ENCODE results near the gene MTHFD1L.
"Not testable (repeated sequence)": the region's sequence is repeated elsewhere in the genome, so short reads cannot be mapped to it uniquely, and the experiment has no call there.

The MTHFD1L gene

GRCh38 chr6:151018911-151019782, 153.6 kb downstream of the MTHFD1L start:
- no peak for DNase-seq

GRCh38 chr6:151021896-151022295, 156.4 kb downstream of the MTHFD1L start:
- no peak for DNase-seq

- DNase-seq, result no peak
These were observed 157.0 kb downstream of the MTHFD1L start for GRCh38 chr6:151022492-151022891.

- no peak for DNase-seq
These were observed 157.8 kb downstream of the MTHFD1L start for GRCh38 chr6:151023342-151023741.

GRCh38 chr6:151024597-151024996, 159.1 kb downstream of the MTHFD1L start:
- no peak for DNase-seq

- DNase-seq, result no peak
These were observed 159.6 kb downstream of the MTHFD1L start for GRCh38 chr6:151025076-151025475.

DNA sequence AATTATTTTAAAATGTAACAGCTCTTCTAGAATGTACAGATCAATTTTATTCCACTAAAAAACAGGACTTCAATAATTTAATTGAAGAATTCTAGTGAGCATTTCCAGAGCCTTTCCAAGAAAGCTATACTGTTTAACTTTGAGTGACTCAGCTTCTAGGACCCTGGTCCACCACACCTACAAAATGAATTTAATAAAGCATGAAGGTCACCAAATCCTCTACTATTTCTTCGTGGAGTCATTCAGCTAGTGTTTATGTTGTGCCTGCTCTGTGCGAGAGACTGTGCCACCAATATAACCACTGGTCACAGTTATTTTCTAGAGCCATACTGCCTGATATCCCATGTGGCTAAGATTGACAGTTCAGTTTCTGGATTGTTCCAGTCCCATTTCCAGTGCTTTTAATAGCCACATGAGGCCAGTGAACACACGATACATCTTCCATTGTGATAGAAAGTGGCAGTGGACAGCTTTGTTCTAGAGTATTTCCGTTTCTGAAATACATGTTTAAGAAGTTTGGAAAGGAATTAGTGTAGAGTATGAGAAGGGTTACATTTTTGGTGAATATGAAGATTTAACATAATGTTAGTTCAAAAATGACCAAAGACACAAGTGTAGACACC, 160.7 kb downstream of the MTHFD1L start:
- DNase-seq, result no peak

DNA sequence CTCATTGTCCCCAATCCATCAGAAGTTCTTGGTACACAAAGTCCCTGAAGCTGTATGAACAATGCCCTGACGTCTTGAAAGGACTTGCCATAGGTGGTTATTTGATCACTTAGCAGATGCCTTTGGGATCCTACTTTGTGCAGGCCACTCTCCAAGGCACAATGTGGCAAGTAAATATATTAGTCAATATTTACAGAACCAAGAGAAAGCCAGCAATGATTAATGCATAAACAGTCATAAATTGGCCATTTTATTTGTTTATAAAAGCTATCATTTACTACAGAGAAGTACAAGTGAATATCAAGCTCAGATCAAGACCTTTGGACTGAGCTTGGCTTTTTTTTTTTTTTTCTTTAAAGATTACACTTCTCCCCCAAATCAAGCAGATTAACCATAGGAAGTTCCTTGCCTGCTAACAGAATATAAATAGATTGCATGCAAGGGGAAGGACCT, 161.8 kb downstream of the MTHFD1L start:
- no peak for DNase-seq

DNA sequence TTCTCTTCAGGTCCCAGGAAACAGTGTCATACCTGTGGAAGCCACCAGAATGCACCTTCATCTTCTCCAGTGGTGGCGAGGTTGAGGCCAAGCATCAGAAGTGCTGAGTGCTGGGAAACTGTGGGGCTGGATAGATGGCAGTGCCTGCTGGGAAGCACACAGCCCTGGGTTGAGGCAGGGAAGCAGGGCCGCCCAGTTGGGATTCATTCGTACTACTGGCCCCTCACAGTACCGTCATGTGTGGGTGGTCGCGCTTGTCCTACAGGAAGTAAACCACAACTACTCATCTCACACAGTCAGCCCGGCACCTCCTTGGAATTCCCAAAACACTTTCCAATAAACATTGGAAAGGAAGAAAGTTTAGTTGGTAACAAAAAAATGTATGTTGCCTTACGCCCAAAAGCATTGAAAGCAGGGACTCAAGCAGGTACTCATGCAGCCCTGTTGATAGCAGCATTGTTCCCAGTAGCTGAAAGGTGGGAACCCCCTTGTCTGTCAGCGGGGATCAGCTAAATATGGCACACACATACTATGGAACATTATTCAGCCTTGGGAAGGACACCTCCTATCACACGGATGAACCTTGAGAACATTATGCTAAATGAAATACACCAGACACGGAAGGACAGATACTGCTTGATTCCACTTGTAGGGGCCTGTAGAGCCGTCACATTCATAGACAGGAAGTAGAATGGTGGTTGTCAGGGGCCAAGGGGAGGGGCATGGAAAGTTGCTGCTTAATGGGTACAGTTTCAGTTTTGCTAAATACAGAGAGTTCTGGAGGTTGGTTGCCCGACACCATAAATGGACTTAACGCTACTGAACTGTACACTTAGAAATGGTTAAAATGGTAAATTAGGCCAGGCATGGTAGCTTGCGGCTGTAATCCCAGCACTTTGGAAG, 162.7 kb downstream of the MTHFD1L start:
- DNase-seq, result no peak

DNA sequence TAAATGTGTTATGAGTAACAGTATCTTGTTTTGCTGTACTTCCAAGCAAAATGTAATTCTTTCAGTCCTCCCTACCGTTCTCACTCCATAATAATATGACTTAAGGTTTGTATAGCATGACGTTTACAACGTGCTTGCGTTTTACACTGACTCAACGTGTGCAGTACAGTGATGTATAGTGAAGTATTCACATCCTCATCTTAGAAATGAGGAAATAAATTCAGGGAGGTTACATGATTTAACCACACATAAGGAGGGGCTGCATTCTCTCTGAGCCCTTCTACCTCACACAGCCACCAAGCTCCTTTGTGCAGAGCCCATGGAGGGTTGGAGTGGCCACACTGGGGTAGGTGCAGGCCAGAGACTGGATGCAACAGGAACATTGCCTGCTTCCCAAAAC, 164.5 kb downstream of the MTHFD1L start:
- DNase-seq, result no peak

DNA sequence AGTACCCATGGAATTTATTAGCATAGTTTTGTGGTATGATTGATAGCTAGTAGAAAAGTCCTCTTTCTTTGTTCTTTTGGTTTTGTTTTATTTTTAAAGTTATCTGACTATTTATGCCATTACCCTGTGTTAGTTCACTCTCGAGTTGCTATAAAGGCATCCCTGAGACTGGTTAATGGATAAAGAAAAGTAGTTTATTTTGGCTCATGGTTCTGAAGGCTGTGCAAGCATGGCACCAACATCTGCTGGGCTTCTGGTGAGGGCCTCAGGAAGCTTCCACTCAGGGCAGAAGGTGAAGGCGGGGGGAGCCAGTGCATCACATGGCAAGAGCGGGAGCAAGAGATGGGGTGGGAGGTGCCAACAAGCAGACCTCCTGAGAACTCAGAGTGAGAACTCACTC, 166.5 kb downstream of the MTHFD1L start:
- DNase-seq, result no peak

- DNase-seq, result no peak
These were observed 169.6 kb downstream of the MTHFD1L start for GRCh38 chr6:151034825-151035781.

- not testable (repeated sequence) for DNase-seq
These were observed 170.8 kb downstream of the MTHFD1L start for GRCh38 chr6:151036211-151036721.

DNA sequence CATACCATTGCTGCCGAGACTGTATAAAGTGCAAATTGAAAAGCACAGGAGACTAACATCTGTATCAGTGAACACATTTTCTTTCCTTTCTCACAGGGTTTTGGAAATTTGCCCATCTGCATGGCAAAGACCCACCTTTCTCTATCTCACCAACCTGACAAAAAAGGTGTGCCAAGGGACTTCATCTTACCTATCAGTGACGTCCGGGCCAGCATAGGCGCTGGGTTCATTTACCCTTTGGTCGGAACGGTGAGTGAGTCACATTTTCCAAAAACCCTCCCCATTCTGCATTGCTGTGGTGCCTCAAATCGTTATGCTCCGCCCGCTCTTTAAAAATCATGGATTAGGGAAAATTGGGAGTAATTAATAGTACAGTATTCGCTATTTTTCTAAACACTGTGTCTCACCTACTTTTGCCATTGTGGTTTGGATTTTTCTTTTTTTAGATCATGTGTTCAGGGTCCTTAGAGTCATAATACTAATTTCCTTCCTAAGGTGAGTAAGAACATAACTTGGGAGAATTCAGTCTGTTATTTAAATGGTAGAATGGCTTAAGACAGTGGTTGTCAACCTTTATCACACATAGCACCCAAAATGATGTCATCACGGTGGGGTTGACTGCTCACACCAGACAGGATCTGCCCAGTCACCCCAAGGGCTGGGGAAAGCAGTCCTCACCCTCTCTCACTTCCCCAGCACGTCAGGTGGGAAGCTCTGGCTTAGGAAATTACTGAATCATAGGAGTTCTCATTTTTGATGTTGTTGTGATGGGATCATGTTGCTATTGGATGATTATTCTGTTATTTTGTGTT, 171.6 kb downstream of the MTHFD1L start:
- peak in 1 of 2 donors; percentile 57 for DNase-seq

DNA sequence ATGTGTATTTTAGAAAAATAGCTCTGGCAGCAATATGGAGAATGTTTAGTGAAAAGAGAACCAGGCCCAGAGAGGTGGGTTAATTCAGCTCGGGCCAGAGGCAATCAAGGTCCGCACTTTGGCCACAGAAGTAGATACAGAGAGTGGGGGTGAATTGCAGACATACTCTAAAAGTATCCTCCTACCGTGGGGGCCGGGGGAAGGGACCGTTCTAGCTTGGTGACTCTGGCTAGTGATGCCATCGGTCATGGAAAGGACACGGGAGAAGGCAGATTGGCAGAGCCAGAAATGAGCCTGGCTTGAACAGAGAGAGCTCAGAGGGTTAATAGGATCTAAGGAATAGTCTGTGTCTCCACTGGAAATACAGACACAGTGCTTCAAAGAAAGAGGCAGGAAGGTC, 173.1 kb downstream of the MTHFD1L start:
- DNase-seq, result no peak

DNA sequence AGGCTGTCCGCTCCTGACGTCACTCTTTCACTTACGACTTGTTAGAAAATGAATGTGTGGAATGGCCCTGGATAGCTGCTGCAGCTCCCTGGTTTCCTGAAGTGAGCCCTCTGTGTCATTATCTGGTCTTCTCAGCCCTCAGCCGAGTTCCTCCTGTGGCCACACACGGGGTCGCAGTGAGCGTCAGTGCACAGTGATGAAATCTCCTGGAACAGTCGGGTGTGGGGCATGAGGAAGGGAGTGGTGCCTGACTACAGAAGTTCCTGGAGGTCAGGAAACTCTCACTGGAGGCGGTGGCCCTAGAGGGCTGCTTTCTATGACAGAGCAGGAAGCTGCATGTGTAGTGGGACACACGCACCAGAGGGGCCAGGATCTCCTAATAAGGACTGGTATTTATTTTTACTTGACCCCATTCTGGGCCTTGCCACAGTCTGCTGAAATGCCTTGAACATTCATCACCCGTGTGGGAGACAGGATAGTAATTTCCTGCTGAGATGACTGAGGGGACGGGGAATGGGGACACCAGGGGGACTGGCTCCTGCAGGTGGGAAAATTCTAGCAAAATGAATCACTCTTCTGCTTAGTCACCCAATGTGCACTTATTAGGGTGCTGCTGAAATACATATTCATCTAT, 175.5 kb downstream of the MTHFD1L start:
- DNase-seq, result peak; percentile 19 to 72

GRCh38 chr6:151041686-151042085, 176.2 kb downstream of the MTHFD1L start:
- no peak for DNase-seq

DNA sequence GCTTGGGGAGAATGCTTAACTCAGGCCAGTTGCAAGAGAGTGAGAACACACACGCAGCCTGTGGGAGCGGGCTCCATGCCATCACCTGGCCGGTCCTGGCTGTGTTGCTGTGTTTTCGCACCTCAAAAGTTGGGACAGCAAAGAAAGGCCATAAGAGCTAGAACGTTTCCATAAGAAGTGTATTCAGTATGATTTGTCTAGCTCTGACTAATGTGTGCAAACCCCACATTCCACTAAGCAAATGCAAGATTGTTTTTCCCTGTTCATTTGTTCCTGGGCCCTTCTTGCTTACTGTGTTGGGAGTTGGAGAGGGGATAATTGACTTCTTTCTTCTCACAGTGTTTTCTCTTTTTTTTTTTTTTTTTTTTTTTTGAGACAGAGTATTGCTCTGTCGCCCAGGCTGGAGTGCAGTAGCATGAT, 177.4 kb downstream of the MTHFD1L start:
- DNase-seq, result not testable (repeated sequence)

- DNase-seq, result no peak
These were observed 178.4 kb downstream of the MTHFD1L start for GRCh38 chr6:151043944-151044343.
